ENCODE data around the gene EPHA10.

DNA sequence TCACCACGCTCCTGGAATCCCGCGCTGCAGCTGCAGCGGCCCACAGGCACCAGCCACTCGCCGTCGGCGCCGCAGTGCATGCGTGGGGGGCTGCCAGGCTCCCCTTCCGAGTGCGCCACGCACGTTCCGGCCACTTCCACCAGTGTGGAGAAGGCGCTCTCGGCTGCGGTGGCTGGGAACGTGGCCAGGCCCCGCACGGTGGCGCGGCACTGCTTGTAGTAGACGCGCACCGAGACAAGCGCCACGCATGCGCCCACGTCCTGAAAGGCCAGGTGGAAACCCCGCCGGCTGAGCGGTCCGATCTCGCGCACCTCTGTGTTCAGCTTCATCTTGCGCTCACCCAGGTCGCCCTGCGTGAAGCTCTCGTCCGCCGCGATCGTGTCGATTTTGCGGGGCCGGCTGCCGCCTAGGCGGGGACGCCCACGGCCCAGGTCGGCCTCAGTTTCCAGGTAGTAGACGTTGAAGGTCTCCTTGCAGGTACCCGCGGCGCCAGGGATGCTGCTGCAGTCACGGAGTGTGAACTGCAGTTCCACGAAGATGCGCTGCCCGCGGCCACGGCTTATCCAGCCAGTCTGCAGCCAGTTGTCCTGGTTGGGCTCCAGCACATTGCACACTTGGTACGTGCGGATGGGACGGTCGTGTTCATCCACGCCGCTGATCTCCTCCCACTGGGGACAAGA, 3.4 kb downstream of the EPHA10 start:
- TF ChIP-seq EZH2 (IDR thresholded peaks at IDR 0.05; ENCODE audit: insufficient read depth, low read length), result no peak
- TF ChIP-seq, protein P1, sequence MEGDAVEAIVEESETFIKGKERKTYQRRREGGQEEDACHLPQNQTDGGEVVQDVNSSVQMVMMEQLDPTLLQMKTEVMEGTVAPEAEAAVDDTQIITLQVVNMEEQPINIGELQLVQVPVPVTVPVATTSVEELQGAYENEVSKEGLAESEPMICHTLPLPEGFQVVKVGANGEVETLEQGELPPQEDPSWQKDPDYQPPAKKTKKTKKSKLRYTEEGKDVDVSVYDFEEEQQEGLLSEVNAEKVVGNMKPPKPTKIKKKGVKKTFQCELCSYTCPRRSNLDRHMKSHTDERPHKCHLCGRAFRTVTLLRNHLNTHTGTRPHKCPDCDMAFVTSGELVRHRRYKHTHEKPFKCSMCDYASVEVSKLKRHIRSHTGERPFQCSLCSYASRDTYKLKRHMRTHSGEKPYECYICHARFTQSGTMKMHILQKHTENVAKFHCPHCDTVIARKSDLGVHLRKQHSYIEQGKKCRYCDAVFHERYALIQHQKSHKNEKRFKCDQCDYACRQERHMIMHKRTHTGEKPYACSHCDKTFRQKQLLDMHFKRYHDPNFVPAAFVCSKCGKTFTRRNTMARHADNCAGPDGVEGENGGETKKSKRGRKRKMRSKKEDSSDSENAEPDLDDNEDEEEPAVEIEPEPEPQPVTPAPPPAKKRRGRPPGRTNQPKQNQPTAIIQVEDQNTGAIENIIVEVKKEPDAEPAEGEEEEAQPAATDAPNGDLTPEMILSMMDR (IDR thresholded peaks at IDR 0.05; ENCODE audit: insufficient read depth, low read depth, low read length), result no peak
